ENCODE measurements around the gene DFFA. TPM values are rescaled to one million over a fixed set of nuclear protein-coding genes. Genes with fewer than 3 reads are reported as not detected.

The DFFA gene
- total RNA-seq, 2 donors from 2014 or later: 26.4 to 27.1 TPM

DNA sequence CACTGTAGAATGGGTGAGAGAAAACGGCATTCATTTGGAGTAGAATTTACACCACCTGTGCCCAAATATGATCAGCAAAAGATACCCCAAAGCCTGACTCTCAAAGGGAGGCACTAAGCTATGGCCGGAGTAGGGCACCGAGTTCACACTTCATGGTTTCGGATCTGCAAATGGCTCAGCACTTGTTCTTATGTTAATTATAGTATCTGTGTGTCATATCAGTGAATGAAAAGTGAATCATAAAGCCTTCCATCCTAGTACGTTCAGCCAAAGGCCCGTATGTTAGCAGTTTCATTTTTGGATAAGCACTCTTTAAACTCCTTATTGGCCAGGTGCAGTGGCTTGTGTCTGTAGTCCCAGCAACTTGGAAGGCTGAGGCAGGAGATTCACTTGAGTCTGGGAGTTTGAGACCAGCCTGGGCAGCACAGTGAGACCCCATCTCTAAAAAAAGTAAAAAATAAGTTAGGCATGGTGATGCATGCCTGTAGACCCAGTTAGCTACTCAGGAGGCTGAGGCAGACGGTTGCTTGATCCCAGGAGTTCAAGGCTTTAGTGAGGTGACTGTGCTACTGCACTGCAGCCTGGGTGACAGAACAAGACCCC lies 27.4 kb downstream of the DFFA start:
- Mint-ChIP-seq H3K4me1 (ENCODE audit: low read depth) (no peaks in the 10 kb centered on the region), H3K9me3 (no peaks in the 10 kb centered on the region), H3K27me3 (ENCODE audit: low read depth) (no peaks in the 10 kb centered on the region), H3K27ac (no peak overlapping the region), H3K4me3 (no peak overlapping the region), H3K36me3 (ENCODE audit: insufficient read depth in 2 of 2) (no peaks in the 10 kb centered on the region)
- DNase-seq: no peak
- ATAC-seq (replicated peaks in 1 of 2): peak; percentile 44 to 76

- ATAC-seq (replicated peaks in 1 of 2) (no peak), DNase-seq (no peak)
- Mint-ChIP-seq H3K4me1 (ENCODE audit: low read depth) (no peaks in the 10 kb centered on the region), H3K27ac (no peak overlapping the region), H3K27me3 (ENCODE audit: low read depth) (no peaks in the 10 kb centered on the region), H3K9me3 (no peaks in the 10 kb centered on the region), H3K36me3 (ENCODE audit: insufficient read depth in 2 of 2) (no peaks in the 10 kb centered on the region), H3K4me3 (no peak overlapping the region)
Observed at GRCh38 chr1:10444248-10444647, 28.1 kb downstream of the DFFA start.

DNA sequence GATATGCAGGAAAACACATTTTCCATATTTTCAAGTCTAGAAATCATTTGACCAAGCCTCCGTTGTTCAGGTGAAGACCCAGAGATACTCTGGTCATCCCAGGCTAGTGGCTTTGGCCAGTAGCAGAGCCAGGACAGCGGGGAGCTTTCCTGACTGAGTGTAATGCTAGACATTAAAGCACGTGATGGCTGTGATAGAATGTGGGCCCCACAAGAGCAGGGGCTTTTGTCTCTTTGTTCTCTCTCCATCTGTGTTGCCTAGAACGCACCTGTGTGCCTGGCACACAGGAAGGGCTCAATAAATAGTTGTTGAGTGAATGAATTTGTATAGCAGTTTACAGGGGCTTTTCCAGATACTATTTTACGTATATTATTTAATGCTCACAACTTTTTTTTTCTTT lies 31.5 kb downstream of the DFFA start:
- H3K27me3 Mint-ChIP-seq (ENCODE audit: low read depth): no peaks in the 10 kb centered on the region
- no peak overlapping the region for H3K4me3 Mint-ChIP-seq
- DNase-seq (no peak), ATAC-seq (replicated peaks in 1 of 2) (no peak)
- H3K9me3 Mint-ChIP-seq: no peaks in the 10 kb centered on the region
- H3K36me3 Mint-ChIP-seq (ENCODE audit: insufficient read depth in 2 of 2): peaks cover 0 to 2% of the 10 kb centered on the region in 2 donors
- H3K4me1 Mint-ChIP-seq (ENCODE audit: low read depth): no peaks in the 10 kb centered on the region
- H3K27ac Mint-ChIP-seq: no peak overlapping the region

DNA sequence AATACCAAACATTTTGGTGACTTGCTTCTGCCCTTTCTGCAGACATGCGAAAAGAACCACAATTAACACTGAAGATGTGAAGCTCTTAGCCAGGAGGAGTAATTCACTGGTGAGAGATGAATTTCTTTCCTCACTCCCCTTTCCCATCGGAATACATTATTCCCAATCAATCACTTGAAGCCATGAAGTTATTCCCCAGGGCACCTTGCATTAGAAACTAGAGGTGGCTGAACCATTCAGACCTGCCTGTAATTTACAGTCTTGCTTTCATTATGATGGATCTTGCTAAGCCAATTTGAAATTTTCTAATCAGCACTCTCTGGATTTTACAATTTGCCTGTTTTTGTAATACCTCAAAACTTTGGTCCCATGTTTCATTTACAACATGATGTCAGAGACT lies 32.0 kb downstream of the DFFA start:
- ATAC-seq (replicated peaks in 1 of 2) (no peak), DNase-seq (no peak)
- Mint-ChIP-seq H3K4me3 (no peak overlapping the region), H3K9me3 (no peaks in the 10 kb centered on the region), H3K4me1 (ENCODE audit: low read depth) (no peaks in the 10 kb centered on the region), H3K36me3 (ENCODE audit: insufficient read depth in 2 of 2) (peaks cover 0 to 2% of the 10 kb centered on the region in 2 donors), H3K27ac (no peak overlapping the region), H3K27me3 (ENCODE audit: low read depth) (no peaks in the 10 kb centered on the region)

- no peaks in the 10 kb centered on the region for H3K27me3 Mint-ChIP-seq (ENCODE audit: low read depth)
- no peaks in the 10 kb centered on the region for H3K9me3 Mint-ChIP-seq
- DNase-seq: no peak
- no peak overlapping the region for H3K4me3 Mint-ChIP-seq
- no peaks in the 10 kb centered on the region for H3K4me1 Mint-ChIP-seq (ENCODE audit: low read depth)
- no peak for ATAC-seq (replicated peaks in 1 of 2)
- peaks cover 0 to 2% of the 10 kb centered on the region in 2 donors for H3K36me3 Mint-ChIP-seq (ENCODE audit: insufficient read depth in 2 of 2)
- no peak overlapping the region for H3K27ac Mint-ChIP-seq
Observed at GRCh38 chr1:10438677-10439163, 33.6 kb downstream of the DFFA start.

- H3K4me1 Mint-ChIP-seq (ENCODE audit: low read depth): no peaks in the 10 kb centered on the region
- DNase-seq: no peak
- no peaks in the 10 kb centered on the region for H3K9me3 Mint-ChIP-seq
- no peaks in the 10 kb centered on the region for H3K27me3 Mint-ChIP-seq (ENCODE audit: low read depth)
- no peak for ATAC-seq (replicated peaks in 1 of 2)
- H3K27ac Mint-ChIP-seq: no peak overlapping the region
- H3K4me3 Mint-ChIP-seq: no peak overlapping the region
- H3K36me3 Mint-ChIP-seq (ENCODE audit: insufficient read depth in 2 of 2): peaks cover 0 to 2% of the 10 kb centered on the region in 2 donors
Observed at GRCh38 chr1:10437052-10437451, 35.3 kb downstream of the DFFA start.

DNA sequence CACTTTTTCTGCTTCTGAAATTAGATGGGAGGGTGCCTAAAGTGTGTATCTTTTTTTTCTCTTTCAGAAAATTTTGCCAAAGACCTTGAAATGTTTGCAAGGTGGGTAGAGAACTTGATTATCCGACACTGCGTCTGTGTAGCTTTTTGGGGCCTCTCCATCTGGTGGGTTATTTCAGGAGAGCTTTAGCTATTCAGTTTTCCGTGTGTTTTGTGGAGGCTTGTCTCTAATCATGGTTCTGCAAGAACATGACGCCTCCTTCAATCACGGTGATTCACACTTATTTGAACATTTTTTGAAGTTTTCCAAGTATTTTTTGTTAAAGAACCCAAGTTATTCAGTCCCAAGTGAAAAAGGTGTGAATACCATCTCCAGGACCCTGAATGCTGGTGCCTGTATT lies 37.7 kb downstream of the DFFA start:
- Mint-ChIP-seq H3K4me3 (no peak overlapping the region), H3K9me3 (no peaks in the 10 kb centered on the region), H3K27ac (no peak overlapping the region), H3K4me1 (ENCODE audit: low read depth) (peaks cover 12% of the 10 kb centered on the region), H3K27me3 (ENCODE audit: low read depth) (no peaks in the 10 kb centered on the region), H3K36me3 (ENCODE audit: insufficient read depth in 2 of 2) (peaks cover 0 to 2% of the 10 kb centered on the region in 2 donors)
- ATAC-seq (replicated peaks in 1 of 2) (no peak), DNase-seq (no peak)

- no peak overlapping the region for H3K27ac Mint-ChIP-seq
- H3K9me3 Mint-ChIP-seq: no peaks in the 10 kb centered on the region
- H3K4me3 Mint-ChIP-seq: no peak overlapping the region
- ATAC-seq (replicated peaks in 1 of 2) (no peak), DNase-seq (no peak)
- peaks cover 0 to 2% of the 10 kb centered on the region in 2 donors for H3K36me3 Mint-ChIP-seq (ENCODE audit: insufficient read depth in 2 of 2)
- H3K27me3 Mint-ChIP-seq (ENCODE audit: low read depth): no peaks in the 10 kb centered on the region
- peaks cover 19% of the 10 kb centered on the region for H3K4me1 Mint-ChIP-seq (ENCODE audit: low read depth)
Observed at GRCh38 chr1:10433790-10434189, 38.5 kb downstream of the DFFA start.

DNA sequence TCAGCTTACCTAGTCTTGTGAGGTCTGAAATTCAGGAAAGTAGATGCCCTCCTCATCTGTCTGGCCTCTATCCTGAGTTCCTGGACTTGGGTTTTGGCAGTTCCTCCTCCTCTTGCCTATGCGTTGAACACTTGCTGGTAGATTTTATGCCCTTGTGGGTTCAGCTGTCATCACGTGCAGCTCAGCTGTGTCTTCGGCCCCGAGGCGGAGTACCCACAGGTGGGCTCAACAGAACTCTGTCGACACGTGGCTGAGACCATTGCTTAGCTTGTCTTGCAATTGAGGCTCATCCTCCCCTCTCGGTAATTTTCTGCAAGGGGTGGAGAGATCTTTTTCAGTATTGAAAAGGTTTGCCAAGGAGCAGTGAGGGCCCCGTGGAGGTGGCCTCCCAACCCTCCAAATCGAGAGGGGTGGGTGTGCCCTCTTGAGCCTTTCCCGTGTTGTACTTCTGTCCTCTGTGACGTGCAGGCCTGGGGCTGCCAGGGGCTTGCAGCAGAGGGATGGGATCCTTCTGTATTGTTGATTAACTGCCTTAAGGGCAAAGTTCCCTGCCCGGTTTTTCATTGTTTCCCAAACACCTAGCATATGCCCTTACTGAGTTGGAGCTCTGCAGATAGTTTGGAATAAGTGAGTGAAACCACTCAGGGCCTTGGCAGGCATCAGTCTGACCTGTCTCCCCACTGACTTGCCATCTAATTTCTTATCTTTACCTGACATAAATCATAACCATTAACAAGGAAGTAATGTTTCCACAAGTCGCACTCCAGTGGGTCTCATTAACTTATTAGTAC lies 39.2 kb downstream of the DFFA start:
- Mint-ChIP-seq H3K27me3 (ENCODE audit: low read depth) (no peaks in the 10 kb centered on the region), H3K4me3 (no peak overlapping the region), H3K27ac (no peak overlapping the region), H3K36me3 (ENCODE audit: insufficient read depth in 2 of 2) (peaks cover 0 to 2% of the 10 kb centered on the region in 2 donors), H3K9me3 (no peaks in the 10 kb centered on the region), H3K4me1 (ENCODE audit: low read depth) (peaks cover 19% of the 10 kb centered on the region)
- no peak for DNase-seq
- no peak for ATAC-seq (replicated peaks in 1 of 2)

DNA sequence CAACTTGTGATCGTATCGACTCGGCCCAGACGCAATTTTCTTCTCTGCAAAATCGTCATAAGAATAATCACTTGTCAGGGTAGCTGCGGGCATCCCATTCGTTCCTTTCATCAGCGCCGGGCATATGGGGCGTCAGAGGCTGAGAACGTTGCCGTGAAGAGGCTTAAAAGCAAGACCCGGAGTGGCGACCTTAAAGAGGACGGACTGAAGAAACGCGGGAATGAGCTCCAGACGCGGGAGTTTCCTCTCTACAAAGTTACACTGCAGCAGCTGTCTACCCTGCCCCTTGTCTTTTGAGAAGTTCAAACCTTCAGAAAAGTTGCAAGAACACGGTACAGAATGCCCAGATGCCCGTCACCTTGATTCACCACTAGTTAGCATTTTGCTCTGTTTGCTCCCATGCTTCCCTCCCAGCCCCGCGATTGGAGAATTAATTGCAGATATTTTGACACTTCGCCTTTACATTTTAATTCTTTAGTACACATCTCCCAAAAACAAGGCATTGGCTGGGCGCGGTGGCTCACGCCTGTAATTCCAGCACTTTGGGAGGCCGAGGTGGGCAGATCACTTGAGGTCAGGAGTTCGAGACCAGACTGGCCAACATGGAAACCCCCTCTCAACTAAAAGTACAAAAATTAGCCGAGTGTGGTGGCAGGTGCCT lies 41.1 kb downstream of the DFFA start:
- DNase-seq (peak in 1 of 2 donors; percentile 12), ATAC-seq (replicated peaks in 1 of 2) (no peak)
- H3K27me3 Mint-ChIP-seq (ENCODE audit: low read depth): no peaks in the 10 kb centered on the region
- H3K9me3 Mint-ChIP-seq: no peaks in the 10 kb centered on the region
- H3K4me1 Mint-ChIP-seq (ENCODE audit: low read depth): peaks cover 19% of the 10 kb centered on the region
- no peaks in the 10 kb centered on the region for H3K36me3 Mint-ChIP-seq (ENCODE audit: insufficient read depth in 2 of 2)
- peak overlapping the region; percentile 75 for H3K27ac Mint-ChIP-seq
- H3K4me3 Mint-ChIP-seq: peak overlapping the region; percentile 92 to 95

DNA sequence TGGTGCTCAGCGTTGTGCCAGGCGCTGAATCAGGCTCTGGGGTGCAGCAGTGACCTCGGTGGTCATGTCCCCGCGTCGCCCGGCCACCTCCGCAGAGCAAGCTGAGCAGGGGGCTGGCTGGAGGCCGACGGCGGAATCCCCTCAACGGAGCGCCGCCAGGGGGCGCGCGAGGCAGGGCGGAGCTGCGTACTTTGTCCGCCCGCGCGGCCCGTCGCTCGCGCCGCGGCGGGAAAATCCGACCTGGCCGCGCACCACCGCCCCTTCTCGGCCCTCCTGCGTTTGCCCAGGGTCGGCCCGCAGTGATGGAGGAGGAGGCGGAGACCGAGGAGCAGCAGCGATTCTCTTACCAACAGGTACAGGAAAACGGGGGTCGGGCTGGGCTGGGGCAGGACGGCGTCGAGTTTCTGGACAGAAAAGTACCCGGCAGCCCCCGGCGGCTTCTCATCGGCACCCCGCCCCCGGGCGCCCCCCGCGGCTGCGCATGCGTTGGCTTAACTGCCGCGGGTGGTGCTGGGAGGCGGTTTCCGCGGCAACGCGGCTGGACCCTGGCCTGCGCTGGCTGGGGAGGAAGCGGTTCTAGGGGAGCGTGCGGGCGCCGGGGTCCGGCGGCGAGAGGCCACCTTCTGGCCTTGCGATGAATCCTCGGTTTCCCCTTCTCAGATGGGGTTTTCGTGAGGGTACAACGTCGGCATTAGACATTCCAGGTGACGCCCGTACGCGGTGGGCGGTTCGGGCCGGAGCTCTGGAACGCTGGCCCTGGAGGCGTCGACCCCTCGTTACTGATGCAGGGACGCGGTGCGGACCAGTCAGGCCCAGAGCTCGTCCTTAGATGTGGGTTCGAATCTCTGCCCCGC lies 41.9 kb downstream of the DFFA start, which contains the start of gene CENPS:
CENPS (plus strand) TSS at position 218 of the 854 bp plus-strand sequence; CDS start at position 303, 85 bp downstream.
- Mint-ChIP-seq H3K4me3 (peak within 1 kb of the TSS; percentile 92 to 95), H3K9me3 (no peaks in the 10 kb centered on the region), H3K27ac (peak within 1 kb of the TSS; percentile 89), H3K4me1 (ENCODE audit: low read depth) (peaks cover 19% of the 10 kb centered on the region), H3K36me3 (ENCODE audit: insufficient read depth in 2 of 2) (no peaks in the 10 kb centered on the region), H3K27me3 (ENCODE audit: low read depth) (no peaks in the 10 kb centered on the region)
- peak; percentile 90 for ATAC-seq (replicated peaks in 1 of 2)
- peak; percentile 91 to 95 for DNase-seq

GRCh38 chr1:10429868-10430215 lies 42.5 kb downstream of the DFFA start:
- Mint-ChIP-seq H3K27me3 (ENCODE audit: low read depth) (no peaks in the 10 kb centered on the region), H3K36me3 (ENCODE audit: insufficient read depth in 2 of 2) (no peaks in the 10 kb centered on the region), H3K4me3 (peak overlapping the region; percentile 92 to 95), H3K4me1 (ENCODE audit: low read depth) (peaks cover 19% of the 10 kb centered on the region), H3K9me3 (no peaks in the 10 kb centered on the region), H3K27ac (peak overlapping the region; percentile 73)
- ATAC-seq (replicated peaks in 1 of 2) (peak; percentile 0 to 19), DNase-seq (peak; percentile 19 to 27)

Measured in activated T-cell treated with anti-CD3 and anti-CD28 coated beads, Interleukin-2, amount 50 U/mL, for 72 hours (primary cell).